NCI-H1048 (cell line): Measurements from ENCODE around the gene IPO13.
A peak's percentile ranks its signal among the peaks of the same experiment; 100 is the strongest.

Experiments
- DNase-seq: peaks from one replicate; lab custom pipeline; 2025; lab: John Stamatoyannopoulos, UW

The IPO13 gene

DNA sequence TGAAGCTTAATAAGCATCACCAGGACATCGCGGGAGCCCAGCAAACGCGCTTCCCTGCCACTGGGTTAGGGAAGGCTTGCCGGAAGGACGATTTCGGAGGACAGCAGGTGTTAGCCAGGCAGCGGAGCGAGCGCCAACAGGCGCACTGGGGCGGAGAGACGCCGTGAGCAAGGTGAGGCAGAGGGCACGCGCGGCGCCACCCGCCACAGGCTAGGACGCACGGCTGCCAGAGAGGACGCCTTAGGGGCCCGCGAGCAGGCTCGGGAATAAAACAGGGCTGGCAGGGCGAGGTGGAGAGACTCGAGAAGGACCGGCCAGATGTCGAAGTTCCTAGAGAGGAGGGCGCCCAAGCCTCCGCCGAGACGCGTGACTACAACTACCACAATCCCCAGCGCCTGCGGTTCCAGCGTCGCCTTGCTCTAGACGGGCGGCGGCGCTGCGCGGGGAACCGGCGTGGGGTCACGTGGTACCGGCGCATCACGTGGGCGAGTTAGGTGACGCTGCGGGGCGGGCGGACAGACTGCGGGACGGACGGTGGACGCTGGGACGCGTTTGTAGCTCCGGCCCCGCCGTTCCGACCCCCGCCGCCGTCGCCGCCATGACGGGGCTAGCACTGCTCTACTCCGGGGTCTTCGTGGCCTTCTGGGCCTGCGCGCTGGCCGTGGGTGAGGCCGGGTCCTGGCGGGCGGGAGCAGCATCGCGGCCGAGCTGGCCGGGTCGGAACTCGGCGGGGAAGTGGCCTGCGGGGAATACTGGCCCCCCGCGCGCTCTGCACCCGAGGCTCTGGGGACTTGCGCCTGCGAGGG lies 27.9 kb downstream of the IPO13 start, which contains the start of gene ATP6V0B:
Gene ATP6V0B, plus strand, starts transcription at position 518 of the 806 bp plus-strand sequence. Its CDS starts 81 bp downstream, at position 599.
- peak; percentile 86 for DNase-seq

DNA sequence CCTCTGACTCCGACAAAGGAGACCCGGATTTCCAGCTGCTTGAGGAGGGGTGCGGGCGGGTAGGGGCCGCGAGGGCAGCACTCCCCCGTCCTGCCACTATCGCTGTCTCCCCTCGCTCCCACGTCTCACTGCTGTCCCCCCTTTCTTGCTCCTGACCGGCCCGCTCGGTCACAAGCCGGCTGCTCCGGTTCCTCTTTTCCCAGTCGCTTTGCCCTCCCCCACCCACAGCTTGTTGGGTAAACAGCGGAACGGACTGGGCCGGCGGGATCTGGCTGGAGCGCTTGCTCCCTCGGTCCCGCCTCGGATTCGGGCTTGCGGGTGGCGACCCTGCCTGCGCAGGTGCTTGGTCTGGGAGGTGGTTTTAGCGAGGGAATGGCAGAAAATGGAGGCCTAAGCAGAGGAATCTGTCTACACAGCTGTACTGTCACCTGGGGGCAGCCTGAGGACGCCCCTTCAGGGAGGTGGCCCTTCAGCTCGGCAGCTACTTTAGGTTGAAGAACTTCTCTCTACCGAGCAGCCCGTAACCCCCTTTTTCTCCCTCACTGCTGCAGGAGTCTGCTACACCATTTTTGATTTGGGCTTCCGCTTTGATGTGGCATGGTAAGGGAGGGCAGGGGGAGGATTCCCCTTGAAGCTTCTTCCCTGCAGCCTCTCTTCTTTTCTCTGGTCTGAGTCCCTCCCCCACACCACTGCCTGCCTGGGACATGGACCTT lies 28.7 kb downstream of the IPO13 start:
- DNase-seq, result no peak

DNA sequence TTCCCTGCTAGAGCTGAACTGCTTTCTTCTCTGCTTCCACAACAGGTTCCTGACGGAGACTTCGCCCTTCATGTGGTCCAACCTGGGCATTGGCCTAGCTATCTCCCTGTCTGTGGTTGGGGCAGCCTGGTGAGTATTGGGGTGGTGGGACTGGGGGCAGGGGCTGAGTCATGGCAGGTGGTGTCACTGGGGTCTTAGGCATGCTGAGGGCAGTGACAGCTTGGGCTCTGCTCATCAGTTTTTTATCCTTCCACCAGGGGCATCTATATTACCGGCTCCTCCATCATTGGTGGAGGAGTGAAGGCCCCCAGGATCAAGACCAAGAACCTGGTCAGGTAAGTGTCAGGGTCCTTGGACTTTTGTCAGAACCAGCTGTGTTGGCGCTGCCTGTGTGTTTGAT lies 29.3 kb downstream of the IPO13 start:
- no peak for DNase-seq

DNA sequence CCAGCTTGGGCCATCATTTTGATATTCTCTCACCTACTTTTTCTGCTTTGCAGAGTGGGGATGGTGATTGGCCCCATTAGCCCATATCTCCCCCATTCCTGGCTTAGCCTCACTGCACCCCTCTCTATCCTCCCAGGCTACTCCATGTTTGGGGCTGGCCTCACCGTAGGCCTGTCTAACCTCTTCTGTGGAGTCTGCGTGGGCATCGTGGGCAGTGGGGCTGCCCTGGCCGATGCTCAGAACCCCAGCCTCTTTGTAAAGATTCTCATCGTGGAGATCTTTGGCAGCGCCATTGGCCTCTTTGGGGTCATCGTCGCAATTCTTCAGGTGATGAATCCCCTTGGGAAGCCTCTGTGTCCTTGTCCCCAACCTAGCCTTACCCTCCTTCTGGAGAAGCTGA lies 30.1 kb downstream of the IPO13 start:
- DNase-seq, result no peak

DNA sequence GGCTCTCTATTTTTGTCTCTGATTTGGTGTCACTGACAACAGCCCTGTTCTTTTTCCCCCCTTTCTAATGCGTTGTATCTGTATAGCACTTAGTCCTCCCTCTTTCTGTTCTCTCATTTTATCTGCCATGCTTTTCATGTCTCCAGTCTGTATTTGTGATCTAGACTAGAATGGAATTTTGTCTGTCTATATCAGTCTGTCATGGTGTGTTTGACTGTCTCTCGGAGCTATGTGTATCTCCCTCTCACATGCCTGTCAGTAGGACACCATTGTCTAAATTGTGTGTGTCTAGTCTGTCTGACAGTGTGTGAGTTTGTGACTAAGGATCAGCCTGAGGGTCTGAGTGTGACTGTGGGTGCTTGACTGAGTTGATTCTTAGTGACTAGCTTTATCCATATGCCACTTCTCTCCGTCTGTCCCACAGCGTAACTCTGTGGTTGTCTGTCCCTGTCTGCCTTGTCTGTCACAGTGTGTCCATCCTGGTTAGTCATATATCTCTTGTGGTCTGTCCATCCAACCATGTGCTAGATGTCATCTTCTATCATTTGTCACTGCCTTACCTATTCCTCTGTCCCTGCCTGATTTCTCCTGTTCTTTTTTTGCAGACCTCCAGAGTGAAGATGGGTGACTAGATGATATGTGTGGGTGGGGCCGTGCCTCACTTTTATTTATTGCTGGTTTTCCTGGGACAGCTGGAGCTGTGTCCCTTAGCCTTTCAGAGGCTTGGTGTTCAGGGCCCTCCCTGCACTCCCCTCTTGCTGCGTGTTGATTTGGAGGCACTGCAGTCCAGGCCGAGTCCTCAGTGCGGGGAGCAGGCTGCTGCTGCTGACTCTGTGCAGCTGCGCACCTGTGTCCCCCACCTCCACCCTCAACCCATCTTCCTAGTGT lies 30.9 kb downstream of the IPO13 start:
- no peak for DNase-seq

DNA sequence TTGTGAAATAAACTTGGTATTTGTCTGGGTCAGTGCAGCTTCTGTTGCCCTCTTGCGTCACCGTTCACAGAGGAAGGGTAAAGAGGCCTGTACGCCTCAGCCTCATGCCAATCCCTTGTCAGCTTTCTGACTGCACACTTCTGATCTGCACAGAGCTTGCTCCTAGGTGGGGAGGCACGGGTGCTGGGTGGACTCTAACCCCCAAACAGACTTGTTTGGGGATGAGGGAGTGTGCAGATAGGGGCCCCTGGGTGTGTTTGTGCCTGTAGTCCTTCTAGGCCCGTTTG lies 31.5 kb downstream of the IPO13 start:
- DNase-seq, result no peak

DNA sequence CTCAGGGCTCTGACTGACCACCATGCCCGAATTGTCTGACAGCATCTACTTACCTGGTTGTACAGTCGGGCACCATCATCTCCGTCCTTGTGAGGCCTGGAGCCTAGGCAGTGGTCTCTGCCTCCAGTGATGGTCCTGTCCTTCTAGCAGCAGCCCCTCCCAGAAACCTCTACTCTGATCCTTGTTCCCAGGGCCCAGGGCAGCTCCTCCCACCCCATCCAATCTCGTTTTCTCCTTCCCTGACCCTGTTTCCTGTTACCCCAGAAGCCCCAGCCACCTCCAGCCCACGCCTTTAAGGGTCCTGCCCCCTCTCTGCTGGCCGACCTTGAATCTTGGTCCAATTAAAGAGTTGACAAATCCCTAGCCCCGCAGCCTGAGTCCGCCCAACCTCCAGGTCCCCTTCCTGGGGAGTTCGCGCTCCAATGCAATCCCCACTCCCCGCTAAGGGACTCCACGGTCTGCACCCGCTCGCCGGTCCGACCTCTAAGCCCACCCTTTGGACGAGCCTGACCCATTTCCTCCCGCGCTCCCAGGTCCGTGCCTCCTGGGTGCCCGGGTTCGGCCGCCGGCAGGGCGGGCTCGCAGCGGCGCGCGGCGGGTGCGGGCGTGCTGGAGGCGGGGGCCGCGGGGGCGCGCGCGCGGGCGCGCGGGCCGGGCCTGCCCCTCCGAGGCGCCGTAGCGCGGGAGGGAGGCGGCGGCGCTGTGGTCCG lies 32.0 kb downstream of the IPO13 start, which contains the start of gene B4GALT2:
Gene B4GALT2, plus strand, starts transcription at position 660 of the 710 bp plus-strand sequence. CDS start 1,951 bp downstream, outside the sequence.
- DNase-seq, result peak; percentile 17

DNA sequence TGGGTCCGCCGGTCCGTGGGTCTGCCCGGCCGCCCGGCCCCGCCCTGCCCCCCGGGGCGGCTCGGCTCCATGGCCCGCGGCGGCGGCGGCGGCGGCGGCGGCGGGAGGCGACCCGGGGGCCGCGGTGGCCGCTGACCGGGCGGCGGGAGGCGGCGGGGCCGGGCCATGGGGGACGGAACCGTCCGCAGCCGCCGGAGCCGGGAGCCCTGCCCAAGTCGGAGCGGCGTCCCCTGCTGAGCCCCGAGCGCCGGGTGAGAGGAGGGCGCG lies 32.4 kb downstream of the IPO13 start:
- DNase-seq, result no peak

DNA sequence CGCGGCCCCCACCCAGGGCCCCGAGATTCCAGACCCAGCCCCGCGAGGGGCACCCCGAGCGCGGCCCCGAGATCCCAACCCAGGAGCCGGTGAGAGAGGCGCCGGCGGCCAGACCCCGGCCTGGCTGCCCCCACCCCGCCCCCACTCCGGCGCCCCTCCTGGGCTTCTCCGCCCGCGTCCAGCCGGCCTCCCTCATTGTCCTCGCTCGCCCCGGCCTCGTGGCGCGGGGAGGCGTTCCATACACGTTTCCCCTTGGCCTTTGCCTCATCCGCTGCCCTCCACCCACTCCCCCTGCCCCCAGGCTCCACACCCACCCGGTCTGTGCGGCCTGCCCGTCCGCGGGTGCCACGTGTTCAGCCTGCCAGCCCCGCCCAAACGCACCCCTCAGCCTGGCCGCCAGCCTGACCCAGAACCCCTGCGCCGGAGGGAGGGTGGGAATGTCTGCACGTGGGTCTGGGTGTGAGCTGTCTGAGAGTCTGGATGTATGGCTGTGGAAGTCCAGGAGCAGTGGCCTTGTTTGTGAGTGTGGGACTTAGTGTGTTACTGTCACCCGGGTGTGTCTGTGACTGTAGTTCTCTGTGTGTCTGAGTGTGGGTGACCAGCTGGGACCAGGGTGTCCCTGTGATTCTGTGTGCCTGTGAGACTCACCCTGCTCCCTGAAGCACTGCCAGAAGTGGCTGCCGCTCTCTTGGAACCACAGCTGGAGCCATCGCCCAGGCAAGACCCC lies 32.9 kb downstream of the IPO13 start:
- no peak for DNase-seq

DNA sequence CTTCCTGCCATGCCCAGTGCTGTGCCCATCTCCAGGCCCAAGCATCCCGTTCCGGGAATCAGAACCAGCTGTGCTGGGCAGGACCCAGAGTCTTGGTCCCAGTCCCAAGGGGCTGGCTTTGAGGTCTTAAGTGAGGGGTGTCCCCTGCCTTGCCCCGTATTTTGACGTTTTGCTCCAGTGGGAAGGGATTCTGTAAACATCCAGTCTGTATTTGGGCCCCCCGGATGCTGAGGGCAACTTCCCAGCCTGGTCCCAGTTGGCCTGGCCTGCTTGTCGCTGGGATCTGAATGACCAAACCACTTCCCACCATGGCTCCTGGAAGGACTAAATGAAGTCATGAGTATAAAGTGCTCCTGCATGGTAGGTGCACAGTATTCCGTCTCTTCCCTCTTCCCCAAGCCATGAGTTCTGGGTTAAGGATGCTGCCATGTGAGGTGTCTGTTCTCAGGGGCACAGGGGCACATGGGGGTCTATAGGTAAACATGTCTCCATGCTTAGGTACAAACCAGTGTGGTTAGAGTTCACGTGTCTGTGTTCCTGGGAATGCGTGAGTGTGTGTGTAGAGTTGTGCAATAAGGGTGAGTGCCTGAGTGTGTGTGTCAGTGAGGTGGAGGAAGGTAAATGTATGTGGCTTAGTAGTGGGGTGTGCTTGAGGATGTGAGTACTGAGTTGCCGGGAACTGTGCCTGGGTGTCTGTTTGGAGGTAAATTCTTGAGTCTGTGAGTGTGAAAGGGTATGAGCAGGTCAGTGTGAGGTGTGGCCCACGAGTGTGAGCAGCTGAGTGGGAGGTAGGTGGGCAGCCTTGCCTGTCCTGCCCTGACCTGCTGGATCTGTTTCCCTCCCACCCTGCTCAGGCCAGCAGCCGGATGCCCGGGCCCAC lies 33.7 kb downstream of the IPO13 start:
- DNase-seq, result no peak

DNA sequence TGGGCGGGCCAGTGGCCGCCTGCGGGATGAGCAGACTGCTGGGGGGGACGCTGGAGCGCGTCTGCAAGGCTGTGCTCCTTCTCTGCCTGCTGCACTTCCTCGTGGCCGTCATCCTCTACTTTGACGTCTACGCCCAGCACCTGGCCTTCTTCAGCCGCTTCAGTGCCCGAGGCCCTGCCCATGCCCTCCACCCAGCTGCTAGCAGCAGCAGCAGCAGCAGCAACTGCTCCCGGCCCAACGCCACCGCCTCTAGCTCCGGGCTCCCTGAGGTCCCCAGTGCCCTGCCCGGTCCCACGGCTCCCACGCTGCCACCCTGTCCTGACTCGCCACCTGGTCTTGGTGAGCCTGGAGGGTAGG lies 34.4 kb downstream of the IPO13 start:
- no peak for DNase-seq

DNA sequence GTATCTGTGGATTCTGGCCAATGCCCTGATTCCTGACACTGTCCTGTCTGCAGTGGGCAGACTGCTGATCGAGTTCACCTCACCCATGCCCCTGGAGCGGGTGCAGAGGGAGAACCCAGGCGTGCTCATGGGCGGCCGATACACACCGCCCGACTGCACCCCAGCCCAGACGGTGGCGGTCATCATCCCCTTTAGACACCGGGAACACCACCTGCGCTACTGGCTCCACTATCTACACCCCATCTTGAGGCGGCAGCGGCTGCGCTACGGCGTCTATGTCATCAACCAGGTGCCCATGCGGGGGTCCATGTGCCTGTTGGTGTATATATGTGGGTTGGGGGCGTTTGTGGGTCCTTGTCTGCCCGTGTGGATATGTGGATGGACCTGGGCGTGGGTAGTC lies 34.9 kb downstream of the IPO13 start:
- DNase-seq, result no peak

DNA sequence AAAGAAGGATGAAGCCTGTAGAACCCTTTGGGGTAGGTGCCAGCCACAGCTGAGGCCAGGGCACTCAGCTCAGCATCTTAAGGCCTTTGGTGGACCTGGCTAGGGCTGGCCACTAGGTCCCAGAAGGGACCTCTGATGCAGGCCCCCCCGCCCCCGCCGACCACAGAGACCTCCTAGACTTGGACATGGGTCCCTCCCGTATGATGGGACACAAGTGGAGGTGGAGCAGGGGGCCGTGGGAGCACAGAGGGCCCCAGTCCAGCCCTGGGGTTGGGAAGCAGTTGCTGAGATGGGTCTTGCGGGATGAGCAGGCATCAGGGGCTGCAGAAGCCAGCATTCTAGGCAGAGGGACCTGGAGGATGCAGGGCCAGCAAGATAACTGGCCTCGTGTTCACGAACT lies 35.5 kb downstream of the IPO13 start:
- no peak for DNase-seq

DNA sequence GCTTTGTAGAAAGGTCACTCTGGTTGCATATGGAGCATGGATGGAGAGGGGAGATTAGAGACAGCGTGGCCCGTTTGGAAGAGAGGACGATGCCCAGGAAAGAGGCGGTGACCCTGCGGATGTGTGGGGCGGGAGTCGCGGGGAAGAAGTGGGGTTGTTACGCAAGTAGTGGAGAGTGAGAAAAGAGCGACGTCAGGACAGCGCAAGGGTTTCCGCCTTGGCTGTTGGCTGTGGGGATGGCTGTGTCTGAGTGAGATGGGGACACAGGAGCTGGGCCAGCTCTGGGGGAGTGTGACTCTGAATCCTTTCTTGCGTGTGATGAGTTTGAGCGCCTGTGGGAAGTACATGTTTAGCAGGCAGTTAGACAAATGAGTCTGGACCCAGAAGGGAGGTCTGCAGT lies 36.1 kb downstream of the IPO13 start:
- DNase-seq, result no peak

DNA sequence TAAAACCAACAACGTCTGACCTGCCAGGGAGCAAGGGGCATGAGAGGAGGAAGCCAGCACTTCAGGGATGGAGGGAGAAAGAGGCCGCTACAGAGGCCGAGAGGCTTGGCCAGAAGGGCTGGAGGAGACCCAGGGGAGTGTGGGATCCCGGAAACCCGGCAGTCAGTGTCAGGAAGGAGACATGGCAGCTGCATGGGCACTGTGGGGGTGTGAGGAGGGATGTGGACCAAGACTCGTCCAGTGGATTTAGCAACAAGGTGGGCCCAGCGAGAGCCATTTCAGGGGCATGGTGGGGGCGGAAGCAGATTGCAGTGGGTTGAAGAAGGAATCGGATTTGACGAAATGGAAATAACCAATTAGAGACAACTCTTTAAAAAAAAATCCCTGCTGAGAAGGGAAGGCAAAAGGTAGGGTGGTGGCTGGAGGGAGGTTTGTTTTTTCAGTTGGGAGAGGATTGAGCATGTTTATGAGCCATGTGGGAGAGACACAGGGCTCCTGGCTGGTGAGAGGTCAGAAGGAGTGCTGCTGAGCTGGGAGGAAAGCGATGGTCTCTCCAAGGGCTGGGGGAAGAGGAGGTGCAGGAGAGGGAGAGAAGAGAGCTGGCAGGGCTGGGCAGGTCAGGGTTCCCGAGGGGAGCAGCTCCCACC lies 36.6 kb downstream of the IPO13 start:
- DNase-seq, result no peak

DNA sequence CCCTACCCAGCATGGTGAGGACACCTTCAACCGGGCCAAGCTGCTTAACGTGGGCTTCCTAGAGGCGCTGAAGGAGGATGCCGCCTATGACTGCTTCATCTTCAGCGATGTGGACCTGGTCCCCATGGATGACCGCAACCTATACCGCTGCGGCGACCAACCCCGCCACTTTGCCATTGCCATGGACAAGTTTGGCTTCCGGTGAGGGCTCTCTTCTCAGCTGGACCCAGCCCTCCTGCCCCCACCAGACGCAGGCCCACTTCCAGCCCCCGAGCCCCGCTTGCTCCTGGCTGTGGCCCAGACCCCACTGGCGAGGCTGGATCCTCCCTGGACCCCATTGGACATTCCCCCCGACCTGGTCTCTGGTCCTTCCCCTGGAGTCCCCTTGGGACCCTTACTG lies 38.1 kb downstream of the IPO13 start:
- DNase-seq, result no peak

DNA sequence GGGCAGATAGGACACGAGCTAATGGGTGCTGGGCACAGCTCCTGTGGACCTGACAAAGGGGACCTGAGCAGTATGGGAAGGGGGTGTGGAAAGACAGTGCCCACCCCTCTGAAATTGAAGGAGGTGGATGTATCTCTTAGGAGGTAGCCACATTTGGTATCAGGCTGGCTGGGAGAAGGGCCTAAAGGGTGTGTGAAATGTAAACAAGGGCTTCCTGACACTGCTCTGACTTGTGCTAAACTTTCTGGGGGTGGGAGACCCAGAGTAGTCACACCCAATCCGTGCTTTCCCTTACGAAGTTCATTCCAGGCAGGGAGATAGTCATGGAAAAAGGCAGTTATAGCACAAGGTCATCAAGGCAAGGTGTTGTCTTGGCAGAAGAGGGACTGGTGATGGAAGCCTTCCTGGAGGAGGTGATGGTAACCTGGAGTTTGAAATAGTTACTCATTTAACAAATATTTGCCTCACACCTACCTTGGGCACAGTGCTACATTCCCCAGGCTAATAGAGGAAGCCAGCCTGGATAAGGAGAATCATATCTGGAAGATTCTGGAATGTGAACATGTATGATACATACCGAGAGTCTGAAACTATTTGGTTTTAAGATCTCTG lies 39.3 kb downstream of the IPO13 start:
- no peak for DNase-seq

DNA sequence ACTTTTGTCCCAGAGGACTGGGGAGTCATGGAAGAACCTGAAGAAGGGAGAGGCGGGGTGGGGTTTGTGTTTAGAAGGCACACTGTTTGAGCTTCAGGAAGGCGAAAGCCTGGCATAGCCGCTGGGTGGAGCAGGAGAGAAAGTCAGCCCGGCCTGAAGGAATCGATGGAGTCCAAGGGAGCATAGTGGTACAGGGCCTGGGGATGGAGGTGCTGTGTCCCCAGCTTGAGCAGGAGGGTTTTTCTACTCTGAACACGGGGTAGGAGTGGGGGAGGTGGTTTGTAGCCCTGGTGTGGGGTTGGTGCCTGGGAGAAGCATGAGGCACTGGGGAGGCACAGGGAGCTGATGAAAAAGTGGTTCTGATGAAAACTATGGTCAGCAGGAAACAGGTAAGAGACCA lies 40.0 kb downstream of the IPO13 start:
- no peak for DNase-seq

DNA sequence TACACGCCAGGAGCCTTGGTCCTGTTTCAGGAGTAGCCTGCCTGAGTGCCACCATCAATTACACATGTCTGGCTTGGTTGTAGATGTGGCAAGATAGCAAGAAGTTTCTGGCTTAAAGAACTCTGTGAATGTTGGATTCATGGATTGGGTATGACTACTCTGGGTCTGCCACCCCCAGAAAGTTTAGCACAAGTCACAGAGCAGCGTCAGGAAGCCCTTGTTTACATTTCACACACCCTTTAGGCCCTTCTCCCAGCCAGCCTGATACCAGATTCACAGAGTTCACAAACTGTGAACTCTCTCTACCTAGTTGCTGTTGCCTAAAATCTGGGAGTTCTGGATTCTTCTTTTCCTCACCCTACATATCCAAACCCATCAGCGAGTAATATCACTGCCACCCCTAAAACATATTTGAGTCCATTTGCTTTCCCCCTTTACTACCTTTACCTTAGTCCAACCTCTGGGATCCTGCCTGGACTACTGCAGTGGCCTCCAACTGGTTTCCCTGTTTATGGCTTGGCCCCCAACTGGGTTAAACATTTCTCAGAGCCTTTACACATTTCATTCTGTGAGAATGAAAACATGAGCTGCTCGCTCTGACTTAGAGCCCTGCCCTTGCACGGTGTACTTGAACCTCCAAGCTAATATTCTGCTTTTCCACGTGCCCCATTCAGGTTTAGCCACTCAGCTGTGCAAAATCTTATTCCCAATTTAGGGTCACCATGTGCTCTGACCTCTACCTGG lies 40.6 kb downstream of the IPO13 start:
- DNase-seq, result no peak
